ENCODE results near the gene IL17RD.

- TF ChIP-seq JUND (CRISPR knock-in tag; IDR thresholded peaks at IDR 0.05) = no peak
- TF ChIP-seq, protein P1, sequence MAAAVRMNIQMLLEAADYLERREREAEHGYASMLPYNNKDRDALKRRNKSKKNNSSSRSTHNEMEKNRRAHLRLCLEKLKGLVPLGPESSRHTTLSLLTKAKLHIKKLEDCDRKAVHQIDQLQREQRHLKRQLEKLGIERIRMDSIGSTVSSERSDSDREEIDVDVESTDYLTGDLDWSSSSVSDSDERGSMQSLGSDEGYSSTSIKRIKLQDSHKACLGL (CRISPR knock-in tag; IDR thresholded peaks at IDR 0.05) = no peak
- no peak for TF ChIP-seq ZSCAN31 (CRISPR knock-in tag; IDR thresholded peaks at IDR 0.05; ENCODE audit: low read depth)
- TF ChIP-seq FOXJ3 (CRISPR knock-in tag; IDR thresholded peaks at IDR 0.05; ENCODE audit: borderline replicate concordance) = no peak
- no peak for TF ChIP-seq ZNF44 (CRISPR knock-in tag; IDR thresholded peaks at IDR 0.05)
- TF ChIP-seq ZHX1 (CRISPR knock-in tag; IDR thresholded peaks at IDR 0.05; ENCODE audit: low read depth) = no peak
- no peak for TF ChIP-seq POLR2A (IDR thresholded peaks at IDR 0.05; ENCODE audit: insufficient read depth in 1 of 2, low read depth in 2 of 2, low read length in 2 of 2)
- TF ChIP-seq CTCF (CRISPR knock-in tag; IDR thresholded peaks at IDR 0.05) = no peak
Measured at GRCh38 chr3:57145852-57146251, 19.3 kb downstream of the IL17RD start.

All from HepG2 (cell line).